OCI-M2 (cell line): Measurements from ENCODE around the gene NTN4.
"Not testable (repeated sequence)": the region's sequence is repeated elsewhere in the genome, so short reads cannot be mapped to it uniquely, and the experiment has no call there.

ENCODE experiments used
- DNase-seq: peaks from one replicate; lab custom pipeline; 2025; ENCODE audit not compliant: unreplicated experiment; lab: John Stamatoyannopoulos, UW

Gene NTN4

DNA sequence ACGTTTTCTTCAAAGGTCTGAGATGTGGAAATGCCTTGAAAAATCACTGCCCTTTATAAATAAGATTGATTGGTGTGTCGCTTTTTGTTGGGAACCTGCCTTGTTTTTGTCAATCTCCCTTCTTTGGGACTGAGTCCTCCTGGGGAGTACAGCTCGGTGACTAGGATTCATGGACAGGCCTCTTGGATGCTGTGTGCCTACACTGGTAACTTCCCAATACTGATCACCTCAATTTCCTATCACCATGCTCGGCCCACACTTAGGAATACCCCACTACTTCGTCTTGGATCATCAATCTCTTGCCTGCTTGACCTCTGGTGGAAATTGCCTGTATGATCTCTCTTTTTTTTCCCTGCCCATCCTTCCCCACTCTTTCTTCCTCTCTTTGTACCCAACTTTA, 34.2 kb downstream of the NTN4 start:
- no peak for DNase-seq

DNA sequence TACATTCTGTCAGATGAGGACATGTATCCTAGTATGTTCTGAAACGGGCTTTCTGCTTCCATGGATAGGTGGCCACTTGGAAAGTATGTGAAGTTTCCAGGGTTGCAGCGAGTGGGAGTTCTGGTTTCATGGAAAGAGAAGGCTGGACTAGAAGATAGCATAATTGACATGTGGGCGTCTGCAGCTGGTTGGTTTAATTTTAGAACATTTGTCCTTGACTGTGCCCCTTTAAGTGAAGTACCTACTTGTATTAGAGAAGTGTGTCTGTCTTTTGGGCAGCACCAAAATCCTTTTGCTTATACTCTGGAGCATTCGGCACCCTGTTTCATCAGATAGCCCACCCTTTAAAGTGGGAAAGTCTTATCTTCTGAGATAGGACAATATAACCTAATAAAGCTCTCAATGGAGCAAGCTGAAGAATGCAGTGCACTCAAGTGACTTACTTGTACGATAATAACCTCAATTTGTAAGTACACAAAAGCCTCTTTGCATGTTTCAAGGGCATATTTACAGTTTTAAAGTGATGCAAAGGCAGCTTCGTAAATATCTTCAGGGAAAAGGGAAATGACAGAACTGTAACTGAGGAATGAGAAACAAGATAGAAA, 35.2 kb downstream of the NTN4 start:
- no peak for DNase-seq

DNA sequence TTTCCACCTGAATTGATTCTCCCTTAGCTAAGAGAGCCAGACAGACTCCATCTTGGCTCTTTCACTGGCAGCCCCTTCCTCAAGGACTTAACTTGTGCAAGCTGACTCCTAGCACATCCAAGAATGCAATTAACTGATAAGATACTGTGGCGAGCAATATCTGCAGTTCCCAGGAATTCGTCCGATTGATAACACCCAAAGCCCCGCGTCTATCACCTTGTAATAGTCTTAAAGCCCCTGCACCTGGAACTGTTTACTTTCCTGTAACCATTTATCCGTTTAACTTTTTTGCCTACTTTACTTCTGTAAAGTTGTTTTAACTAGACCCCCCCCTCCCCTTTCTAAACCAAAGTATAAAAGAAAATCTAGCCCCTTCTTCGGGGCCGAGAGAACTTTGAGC, 44.5 kb downstream of the NTN4 start:
- DNase-seq = not testable (repeated sequence)

DNA sequence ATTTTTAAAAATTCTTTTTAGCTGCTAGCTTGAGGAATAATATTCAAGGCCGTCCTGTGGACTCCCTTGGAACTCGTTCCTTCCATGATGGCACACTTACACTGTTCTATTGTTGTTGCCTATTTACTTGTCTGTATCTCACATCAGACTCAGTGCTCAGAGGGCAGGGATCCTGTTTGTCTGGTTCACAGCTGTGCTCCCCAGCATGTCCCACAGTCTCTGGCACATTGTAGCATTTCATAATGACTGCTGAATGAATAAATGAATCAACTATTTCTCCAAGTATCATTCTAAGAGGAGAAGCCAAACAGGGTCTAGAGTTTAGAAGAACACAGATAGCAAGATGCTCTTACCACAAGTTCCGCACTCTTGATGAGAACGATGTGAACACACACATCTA, 48.0 kb downstream of the NTN4 start:
- DNase-seq = no peak

DNA sequence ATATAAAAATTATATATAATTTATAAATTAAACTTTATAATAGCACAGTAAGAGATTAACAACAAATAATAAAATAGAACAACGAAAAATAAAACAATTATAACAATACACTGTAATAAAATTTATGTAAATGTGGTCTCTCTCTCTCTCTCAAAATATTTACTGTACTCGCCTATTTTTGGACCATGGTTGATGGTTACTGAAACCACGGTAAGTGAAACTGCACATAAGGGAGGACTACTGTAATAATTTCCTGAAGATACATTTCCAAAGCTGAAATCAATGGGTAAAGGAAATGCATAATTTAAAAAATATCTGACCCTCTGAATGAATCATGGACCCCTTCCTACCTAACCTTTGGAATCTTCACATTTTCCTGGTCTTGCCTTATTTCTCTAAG, 48.9 kb downstream of the NTN4 start:
- no peak for DNase-seq

DNA sequence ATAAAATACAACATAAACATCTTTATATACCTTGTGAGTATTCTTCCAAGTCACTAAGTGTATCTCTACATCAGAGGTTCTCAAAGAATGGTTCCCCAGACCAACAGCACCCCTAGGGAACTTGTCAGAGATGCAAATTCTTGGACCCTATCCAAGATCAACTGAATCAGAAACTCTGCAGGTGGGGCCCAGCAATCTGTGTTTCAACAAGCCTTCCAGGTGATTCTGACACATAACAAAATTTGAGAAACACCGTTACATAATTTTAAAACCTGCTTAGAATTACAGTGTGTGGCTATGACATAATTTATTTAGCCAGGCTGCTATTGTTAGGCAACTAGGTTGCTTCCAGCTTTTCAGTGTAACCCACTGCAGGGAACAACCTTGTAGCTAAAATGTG, 49.8 kb downstream of the NTN4 start:
- DNase-seq = no peak

DNA sequence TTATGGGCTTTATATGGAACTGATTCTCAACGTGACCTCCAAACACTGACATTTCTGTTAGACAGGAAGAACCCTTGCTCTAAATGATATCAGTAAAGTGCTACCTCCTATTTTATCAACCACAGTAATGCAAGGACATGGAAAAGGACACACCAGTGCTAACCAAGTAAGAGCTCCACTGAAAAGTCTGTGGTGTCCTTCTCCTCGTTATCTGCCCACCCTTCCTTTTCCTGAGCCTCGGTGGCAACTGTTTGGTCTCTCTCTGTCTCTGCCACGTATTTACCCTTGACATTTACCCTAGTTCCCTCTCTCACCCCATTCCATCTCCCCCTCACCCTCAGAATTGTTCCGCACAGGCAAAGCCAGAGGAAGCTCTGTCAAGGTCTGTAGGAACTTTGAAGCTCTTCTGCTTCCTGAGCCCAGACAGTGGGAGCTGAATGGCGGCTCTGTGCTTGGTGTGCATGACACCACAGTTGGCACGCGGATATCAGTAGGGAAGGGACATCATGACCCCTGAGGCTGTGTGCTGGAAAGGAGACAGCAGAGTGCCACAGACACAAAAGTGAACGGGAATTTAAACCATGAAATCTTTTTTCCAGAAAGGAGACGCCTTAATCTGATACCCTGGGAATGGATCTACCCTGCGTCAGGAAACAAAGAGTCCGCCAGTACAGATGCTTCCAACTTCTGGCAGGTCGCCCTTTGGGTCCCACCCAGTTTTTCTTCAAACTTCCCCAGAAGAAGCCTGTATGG, 50.8 kb downstream of the NTN4 start:
- no peak for DNase-seq

DNA sequence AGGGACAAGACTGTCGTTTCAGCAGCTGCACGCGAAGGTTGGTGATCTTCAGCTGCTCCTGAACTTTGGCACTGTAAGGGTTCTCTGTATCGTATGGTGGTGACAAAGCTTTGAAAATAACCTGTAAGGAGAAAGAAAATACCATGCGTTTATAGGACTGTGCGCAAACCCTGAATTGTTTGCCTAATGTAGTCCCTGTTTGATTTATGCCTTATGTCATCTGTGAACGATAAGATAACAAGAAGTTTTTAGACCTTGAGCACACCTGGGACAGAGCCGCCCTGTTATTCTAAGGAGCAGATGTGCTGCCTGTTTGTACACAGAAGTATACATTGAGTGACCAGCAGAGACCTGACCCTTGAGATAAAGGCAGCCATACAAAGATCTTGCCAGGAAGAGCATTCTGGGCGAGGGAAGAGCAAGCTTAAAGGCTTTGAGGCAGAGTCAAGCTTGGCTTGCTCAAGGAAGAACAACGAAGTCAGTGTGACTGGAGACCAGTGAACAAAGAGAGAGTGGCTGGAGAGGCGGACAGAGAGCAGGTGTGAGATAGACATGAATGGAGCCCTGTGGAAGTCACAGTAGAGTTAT, 52.4 kb downstream of the NTN4 start:
- DNase-seq = no peak

DNA sequence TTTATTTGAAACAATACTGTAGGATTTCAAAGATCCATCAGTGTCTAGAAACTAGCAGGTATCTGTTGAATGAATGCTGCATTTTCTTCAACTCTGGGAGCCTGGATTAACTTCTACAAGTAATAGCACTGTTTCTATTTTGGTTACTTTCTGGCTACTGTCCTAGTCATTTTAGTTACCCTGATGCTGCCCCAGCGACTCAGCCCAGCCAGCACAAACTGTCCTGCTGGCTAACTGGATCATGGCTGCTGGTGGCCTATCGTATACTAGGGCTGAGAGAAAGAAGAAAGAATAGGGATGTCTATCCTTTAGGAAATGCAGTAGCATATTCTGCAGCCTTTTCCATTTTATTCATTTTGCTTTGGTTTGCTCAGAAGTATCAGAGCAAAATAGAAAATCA, 53.9 kb downstream of the NTN4 start:
- DNase-seq = no peak

DNA sequence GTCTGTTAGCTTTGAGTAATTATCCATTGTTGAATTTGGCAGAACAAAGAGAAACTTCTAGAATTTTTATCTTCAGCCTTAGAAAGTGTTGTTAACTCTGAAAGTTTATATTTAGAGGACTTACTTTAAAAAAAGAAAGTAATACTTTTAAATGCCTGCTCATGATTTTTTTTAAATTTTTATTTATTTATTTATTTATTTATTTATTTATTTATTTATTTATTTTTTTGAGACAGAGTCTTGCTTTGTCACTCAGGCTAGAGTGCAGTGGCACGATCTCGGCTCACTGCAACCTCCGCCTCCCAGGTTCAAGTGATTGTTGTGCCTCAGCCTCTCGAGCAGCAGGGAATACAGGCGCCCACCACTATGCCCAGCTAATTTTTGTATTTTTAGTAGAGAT, 54.8 kb downstream of the NTN4 start:
- not testable (repeated sequence) for DNase-seq

DNA sequence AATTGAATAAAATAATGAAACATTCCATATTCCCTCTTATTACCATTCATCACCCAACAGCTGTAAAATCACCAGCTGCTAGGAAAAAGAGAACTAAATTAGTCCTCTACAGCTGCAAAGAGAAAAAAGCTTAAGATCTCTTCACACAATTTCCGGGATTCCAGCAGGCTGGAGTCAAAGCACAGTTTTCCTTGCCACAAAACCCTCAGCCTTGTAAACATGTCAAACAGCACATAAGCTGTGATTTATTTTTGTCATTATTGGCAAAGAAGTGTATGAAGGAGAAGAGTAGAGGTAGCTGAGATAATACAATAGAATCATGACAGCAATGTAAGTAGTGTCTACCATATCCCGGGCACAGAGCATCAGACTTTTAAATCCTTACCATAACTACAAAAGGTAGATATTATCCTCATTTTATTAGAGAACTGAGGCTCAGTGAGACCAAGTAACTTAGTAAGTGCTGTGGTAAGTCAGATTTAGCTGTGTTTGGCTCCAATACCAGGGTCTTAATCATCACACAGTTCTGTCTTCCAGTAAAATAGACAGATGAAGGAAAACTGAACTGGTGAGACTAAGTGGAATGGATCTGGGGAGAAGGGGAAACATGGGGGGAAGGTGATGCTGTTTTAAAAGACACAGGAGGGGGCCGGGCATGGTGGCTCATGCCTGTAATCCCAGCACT, 57.3 kb downstream of the NTN4 start:
- DNase-seq = no peak

DNA sequence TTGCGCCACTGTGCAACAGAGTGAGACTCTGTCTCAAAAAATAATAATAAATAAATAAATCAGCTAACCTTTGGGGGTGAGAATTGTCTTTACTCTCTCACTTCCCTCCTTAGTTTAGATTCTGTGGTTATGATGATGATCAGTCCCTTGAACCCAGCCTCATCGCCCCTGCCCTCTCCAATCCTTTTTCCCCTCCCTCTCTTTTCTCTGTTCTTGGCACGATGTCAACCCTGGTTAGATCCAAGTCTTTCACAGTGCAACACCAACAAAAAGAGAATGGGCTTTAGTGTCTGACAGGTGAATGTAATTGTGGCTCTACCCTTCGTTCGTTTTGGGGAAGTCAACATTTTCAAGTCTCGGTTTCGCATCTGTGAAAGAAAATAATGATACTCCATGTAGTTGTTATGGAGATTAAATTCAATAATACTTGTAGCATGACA, 59.0 kb downstream of the NTN4 start:
- DNase-seq = no peak

DNA sequence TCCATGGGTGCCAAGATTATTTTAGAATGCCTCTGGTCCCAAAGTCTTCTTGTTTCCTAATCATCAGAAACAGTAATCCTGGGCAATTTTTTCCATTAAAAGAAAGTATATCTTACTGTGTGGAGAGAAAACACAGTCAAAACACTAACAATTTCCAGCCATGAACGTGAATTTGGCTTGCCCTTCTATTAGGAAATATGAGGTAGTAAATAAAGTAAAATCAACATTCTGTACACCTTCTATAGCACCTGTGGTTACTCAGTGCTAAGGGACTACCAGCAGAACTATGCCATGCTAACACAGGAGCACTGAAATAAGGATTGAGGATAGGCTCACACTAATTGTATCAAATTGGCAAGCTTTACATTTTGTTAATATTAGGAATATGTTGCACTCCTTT, 60.1 kb downstream of the NTN4 start:
- no peak for DNase-seq

DNA sequence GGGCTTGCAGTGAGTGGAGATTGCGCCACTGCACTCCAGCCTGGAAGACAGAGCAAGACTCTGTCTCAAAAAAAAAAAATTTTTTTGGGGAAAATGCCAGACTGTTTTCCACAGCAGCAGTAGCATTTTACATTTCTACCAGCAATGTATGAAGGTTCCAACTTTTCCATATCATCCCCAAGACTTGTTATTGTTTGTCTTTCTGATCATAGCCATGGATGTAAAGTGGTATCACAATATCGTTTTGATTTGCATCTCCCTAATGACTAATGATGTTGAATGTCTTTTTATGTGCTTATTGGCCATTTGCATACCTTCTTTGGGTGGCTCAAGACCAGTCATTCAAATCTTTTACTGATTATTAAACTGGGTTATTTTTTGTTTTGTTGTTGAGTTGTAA, 63.7 kb downstream of the NTN4 start:
- no peak for DNase-seq

DNA sequence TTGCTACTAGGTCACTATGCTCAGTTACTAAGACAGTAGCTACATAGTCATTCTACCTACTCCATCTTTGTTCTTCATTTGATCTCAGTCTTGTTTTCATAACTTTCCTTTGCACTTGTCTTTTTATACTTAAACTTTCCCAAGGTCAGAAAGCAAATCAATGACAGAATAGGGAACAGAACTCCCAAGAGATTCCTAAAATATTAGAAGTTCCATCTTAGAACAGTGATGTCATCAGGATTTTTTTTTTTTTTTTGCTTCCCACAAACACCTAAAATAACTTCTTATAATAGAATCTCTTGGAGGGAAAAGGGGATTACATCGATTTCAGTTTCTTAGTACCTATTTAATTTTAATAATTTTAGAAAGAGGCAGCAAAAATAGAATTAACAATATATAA, 65.8 kb downstream of the NTN4 start:
- no peak for DNase-seq

DNA sequence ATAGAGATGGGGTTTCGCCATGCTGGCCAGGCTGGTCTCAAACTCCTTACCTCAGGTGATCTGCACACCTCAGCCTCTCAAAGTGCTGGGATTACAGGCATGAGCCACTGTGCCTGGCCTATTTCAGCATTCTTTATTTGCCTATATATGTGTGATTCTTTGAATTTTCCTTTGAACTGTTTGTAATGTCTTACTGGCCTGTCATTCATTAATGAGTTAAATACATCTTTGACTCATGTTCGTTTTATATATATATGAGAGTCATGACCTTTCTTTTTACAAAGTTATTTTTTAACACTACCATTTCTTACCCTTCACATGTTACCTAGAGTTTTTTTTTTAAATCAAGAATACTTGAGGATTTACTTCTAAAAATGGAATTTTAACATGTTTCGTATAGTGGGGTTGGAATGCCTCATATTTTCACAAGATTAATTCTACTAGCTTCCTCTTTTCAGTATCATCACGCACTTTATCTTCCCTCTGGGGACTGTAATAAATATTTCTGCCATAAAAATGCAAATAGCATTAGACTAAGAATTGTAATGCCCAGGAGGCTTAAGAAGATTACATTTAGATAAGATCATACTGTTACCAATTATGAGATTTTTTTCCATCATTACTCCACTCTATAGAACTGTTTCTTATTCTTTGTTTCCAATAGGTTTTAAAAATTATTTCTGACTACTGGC, 66.7 kb downstream of the NTN4 start:
- DNase-seq = no peak

DNA sequence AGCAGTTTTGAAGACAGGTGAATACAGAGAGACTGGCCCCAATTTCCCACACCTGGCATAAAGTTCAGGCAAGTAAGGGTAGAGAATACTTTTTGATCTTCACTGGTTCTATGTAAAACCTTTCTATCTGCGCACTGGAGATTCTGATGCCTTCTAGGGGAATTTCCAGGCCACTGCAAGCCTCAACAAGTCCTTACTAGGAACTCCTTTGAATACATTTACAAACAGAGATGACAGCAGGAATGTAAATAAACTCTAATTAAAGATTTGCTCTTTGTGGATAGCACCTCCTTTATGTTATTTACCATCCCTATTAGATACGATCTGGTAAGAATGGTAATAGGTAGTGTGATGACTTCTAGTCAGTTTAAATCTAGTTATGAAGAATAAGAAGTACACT, 69.2 kb downstream of the NTN4 start:
- no peak for DNase-seq

DNA sequence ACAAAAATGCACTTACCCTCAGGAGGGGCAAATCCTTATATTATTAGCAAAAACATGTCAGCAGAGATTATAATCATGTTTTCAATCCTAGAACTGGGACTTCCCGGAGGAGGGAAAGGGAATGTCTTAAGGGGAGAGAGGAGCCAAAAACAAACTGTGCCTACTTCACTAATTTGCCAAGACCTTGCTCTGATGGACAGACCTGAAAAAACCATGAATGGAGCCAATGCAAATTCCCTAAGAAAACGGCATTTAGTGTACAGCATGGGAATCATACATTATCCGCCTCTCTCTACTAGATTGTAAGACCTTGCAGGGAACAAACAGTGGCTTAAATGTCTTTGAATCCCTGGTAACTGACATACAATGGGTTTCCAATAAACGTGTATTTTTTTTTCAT, 70.4 kb downstream of the NTN4 start:
- DNase-seq = no peak

DNA sequence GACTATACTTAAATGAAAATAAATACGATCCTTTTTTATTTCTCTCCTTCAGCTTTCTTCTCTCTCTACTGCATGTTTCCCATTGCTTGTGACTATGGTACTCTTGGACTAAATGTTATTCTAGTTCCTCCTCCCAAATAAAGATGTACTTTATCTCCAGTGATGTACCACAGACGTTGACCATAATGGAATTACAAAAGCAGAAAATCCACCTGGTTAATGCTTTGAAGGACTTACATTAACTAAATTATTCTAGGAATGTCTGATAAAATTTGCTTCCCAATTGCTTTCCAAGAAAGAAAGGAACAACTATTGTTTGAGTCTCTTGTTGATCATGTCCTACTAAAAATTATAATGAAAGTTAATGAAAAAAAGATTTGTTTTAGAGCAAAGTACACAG, 71.8 kb downstream of the NTN4 start:
- DNase-seq = no peak

DNA sequence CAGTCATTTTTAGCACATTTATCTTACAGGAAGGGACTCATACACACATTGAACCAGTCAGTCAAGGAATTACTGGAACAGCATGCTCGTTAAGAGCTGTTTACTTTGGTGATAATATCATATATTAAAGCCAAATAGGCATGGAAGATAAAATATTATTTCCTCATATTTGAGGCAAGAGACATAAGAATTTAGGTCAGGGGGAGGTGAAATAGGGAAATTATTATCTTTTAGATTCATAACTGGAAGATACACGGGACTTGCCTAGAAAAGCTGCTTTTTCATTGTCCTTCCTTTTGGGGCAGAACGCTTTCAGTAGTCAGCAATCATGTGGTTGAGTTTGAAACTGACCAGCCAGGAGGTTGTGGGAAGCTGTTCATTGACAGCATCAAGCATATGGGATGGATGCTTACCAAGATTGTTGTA, 72.5 kb downstream of the NTN4 start:
- DNase-seq = no peak

DNA sequence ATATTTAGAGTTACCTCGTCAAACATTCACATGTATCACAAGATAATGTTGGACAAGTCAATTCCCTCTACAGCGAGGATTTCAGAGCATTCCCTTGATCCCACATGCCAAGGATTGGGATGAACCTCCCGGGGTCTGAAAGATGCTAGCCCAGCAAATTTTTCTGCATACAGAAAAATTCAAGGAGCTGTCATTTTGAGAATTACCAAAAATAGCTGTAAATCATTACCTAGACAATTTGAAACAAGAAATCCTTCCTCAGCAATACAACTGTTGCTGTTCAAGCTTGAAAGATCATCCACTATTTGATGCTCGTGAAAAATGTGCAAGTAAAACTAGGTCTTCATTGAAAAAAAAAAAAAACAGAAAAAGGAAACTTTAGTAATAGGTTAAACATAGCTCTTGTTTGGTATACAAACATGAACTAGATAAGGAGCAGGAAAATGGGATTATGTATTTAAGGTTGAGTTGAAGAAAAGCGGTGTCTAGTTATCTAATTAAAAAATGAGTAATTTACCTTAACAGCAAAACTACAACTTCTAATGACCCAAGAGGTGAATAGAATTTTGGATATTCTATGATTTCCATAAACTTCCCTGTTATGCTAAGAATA, 73.1 kb downstream of the NTN4 start:
- DNase-seq = no peak
